ENCODE results near the gene CD63.

The CD63 gene

GRCh38 chr12:55720071-55720564 is 8.7 kb downstream of the CD63 start, which contains the start of gene RDH5:
Gene RDH5 (plus strand): TSS chr12:55720393. CDS start chr12:55721185, 792 bp downstream.
- no peak for DNase-seq

GRCh38 chr12:55719371-55719770 is 9.4 kb downstream of the CD63 start:
- DNase-seq, result no peak

GRCh38 chr12:55718624-55719275 is 10.1 kb downstream of the CD63 start:
- no peak for DNase-seq

GRCh38 chr12:55718015-55718414 is 10.8 kb downstream of the CD63 start:
- peak; percentile 26 for DNase-seq

GRCh38 chr12:55717011-55718007 is 11.5 kb downstream of the CD63 start:
- peak; percentile 98 for DNase-seq

GRCh38 chr12:55716582-55716957 is 12.2 kb downstream of the CD63 start:
- DNase-seq, result no peak

- DNase-seq, result peak; percentile 95
Measured at GRCh38 chr12:55715833-55716581, 12.8 kb downstream of the CD63 start, which contains the start of gene BLOC1S1. Gene BLOC1S1 (plus strand): TSS chr12:55716046. CDS start chr12:55716052, 6 bp downstream.

- no peak for DNase-seq
Measured at GRCh38 chr12:55715169-55715764, 13.5 kb downstream of the CD63 start.

GRCh38 chr12:55713721-55714120 is 15.1 kb downstream of the CD63 start:
- DNase-seq, result no peak

- no peak for DNase-seq
Measured at GRCh38 chr12:55712700-55713415, 16.0 kb downstream of the CD63 start.

- no peak for DNase-seq
Measured at GRCh38 chr12:55711786-55712553, 16.8 kb downstream of the CD63 start.

- no peak for DNase-seq
Measured at GRCh38 chr12:55708695-55709233, 20.0 kb downstream of the CD63 start.

GRCh38 chr12:55707841-55708694 is 20.7 kb downstream of the CD63 start, which contains the start of gene ITGA7:
Gene ITGA7 (minus strand): TSS chr12:55707904. CDS start chr12:55707682, 222 bp downstream.
- DNase-seq, result peak; percentile 65

GRCh38 chr12:55707219-55707671 is 21.6 kb downstream of the CD63 start:
- DNase-seq, result no peak

- DNase-seq, result no peak
Measured at GRCh38 chr12:55706568-55707218, 22.1 kb downstream of the CD63 start.

GRCh38 chr12:55705782-55706402 is 22.9 kb downstream of the CD63 start:
- no peak for DNase-seq

GRCh38 chr12:55704824-55705718 is 23.7 kb downstream of the CD63 start:
- DNase-seq, result no peak

Measured in NCI-H2171 treated with DMSO at 0.1 percent for 48 hours (cell line).